ENCODE data around the gene CHTF8. TPM values are rescaled to one million over a fixed set of nuclear protein-coding genes. Genes with fewer than 3 reads are reported as not detected.

Gene CHTF8
- total and polyA plus RNA-seq, 2 experiments from 2014 or later = 80.0 to 83.6 TPM

GRCh38 chr16:69095193-69095592, 37.2 kb downstream of the CHTF8 start:
- no peak overlapping the region for H3K27ac ChIP-seq
- H3K79me2 ChIP-seq = no peaks in the 10 kb centered on the region
- no peak overlapping the region for H2AFZ ChIP-seq
- no peak overlapping the region for H3K4me2 ChIP-seq
- H3K9me3 ChIP-seq (ENCODE audit: low read depth) = no peaks in the 10 kb centered on the region
- TF ChIP-seq EZH2phosphoT487 (IDR thresholded peaks at IDR 0.05; ENCODE audit: low read depth, severe bottlenecking, unreplicated experiment) = no peak
- no peak for TF ChIP-seq CTCF (IDR thresholded peaks at IDR 0.05; ENCODE audit: poor library complexity)
- TF ChIP-seq EZH2 (IDR thresholded peaks at IDR 0.05; ENCODE audit: borderline replicate concordance) = no peak
- no peaks in the 10 kb centered on the region for H3K4me1 ChIP-seq (ENCODE audit: insufficient read depth)
- H3K36me3 ChIP-seq (replicated peaks; ENCODE audit: insufficient read depth, low read depth) = no peaks in the 10 kb centered on the region
- 95% methylated on average over 6 of the region's 6 CpGs for WGBS (ENCODE audit: low lambda C conversion rate, missing lambda C conversion rate)
- no peak overlapping the region for H3K4me3 ChIP-seq
- no peaks in the 10 kb centered on the region for H3K27me3 ChIP-seq
- H3K9me2 ChIP-seq (replicated peaks; ENCODE audit: insufficient read depth) = no peaks in the 10 kb centered on the region
- DNase-seq (ENCODE audit: low spot score) = no peak
- H4K20me1 ChIP-seq (ENCODE audit: insufficient read depth, poor library complexity, severe bottlenecking) = no peaks in the 10 kb centered on the region

- Histone ChIP-seq H2AFZ (no peak overlapping the region), H3K79me2 (no peaks in the 10 kb centered on the region), H3K27me3 (no peaks in the 10 kb centered on the region), H3K4me3 (no peak overlapping the region), H4K20me1 (ENCODE audit: insufficient read depth, poor library complexity, severe bottlenecking) (no peaks in the 10 kb centered on the region), H3K4me2 (no peak overlapping the region), H3K9me3 (ENCODE audit: low read depth) (no peaks in the 10 kb centered on the region), H3K9me2 (replicated peaks; ENCODE audit: insufficient read depth) (no peaks in the 10 kb centered on the region), H3K36me3 (replicated peaks; ENCODE audit: insufficient read depth, low read depth) (no peaks in the 10 kb centered on the region), H3K4me1 (ENCODE audit: insufficient read depth) (peaks cover 4% of the 10 kb centered on the region), H3K27ac (no peak overlapping the region)
- TF ChIP-seq EZH2 (IDR thresholded peaks at IDR 0.05; ENCODE audit: borderline replicate concordance) (no peak), CTCF (IDR thresholded peaks at IDR 0.05; ENCODE audit: poor library complexity) (no peak), EZH2phosphoT487 (IDR thresholded peaks at IDR 0.05; ENCODE audit: low read depth, severe bottlenecking, unreplicated experiment) (no peak)
- DNase-seq (ENCODE audit: low spot score) = no peak
- 88% methylated on average over 5 of the region's 5 CpGs for WGBS (ENCODE audit: low lambda C conversion rate, missing lambda C conversion rate)
Measured at GRCh38 chr16:69094501-69094900, 37.9 kb downstream of the CHTF8 start.

- WGBS (ENCODE audit: low lambda C conversion rate, missing lambda C conversion rate) = 54% methylated on average over 3 of the region's 3 CpGs
- Histone ChIP-seq H3K27ac (no peak overlapping the region), H4K20me1 (ENCODE audit: insufficient read depth, poor library complexity, severe bottlenecking) (no peaks in the 10 kb centered on the region), H3K36me3 (replicated peaks; ENCODE audit: insufficient read depth, low read depth) (no peaks in the 10 kb centered on the region), H3K27me3 (no peaks in the 10 kb centered on the region), H3K79me2 (no peaks in the 10 kb centered on the region), H3K4me3 (no peak overlapping the region), H3K4me1 (ENCODE audit: insufficient read depth) (peaks cover 9% of the 10 kb centered on the region), H3K4me2 (no peak overlapping the region), H2AFZ (no peak overlapping the region), H3K9me2 (replicated peaks; ENCODE audit: insufficient read depth) (no peaks in the 10 kb centered on the region), H3K9me3 (ENCODE audit: low read depth) (no peaks in the 10 kb centered on the region)
- DNase-seq (ENCODE audit: low spot score) = no peak
- TF ChIP-seq EZH2phosphoT487 (IDR thresholded peaks at IDR 0.05; ENCODE audit: low read depth, severe bottlenecking, unreplicated experiment) (no peak), CTCF (IDR thresholded peaks at IDR 0.05; ENCODE audit: poor library complexity) (no peak), EZH2 (IDR thresholded peaks at IDR 0.05; ENCODE audit: borderline replicate concordance) (no peak)
Measured at GRCh38 chr16:69093974-69094373, 38.4 kb downstream of the CHTF8 start.
